Loucy (cell line): ENCODE measurements around the gene COBLL1.

Experiments used
- H2AFZ ChIP-seq: fragments of 200-600 bp; sonication (generic); 2 replicates; pipeline ENCODE4 v1.6.0; 2016; ENCODE audit warnings: antibody characterized with exemption, mild to moderate bottlenecking, low read length, moderate library complexity
- H3F3A ChIP-seq: fragments of 200-600 bp; 2 replicates; pipeline ENCODE4 v1.6.0; 2016; ENCODE audit warnings: antibody characterized with exemption, low read depth, mild to moderate bottlenecking
- H3K27me3 ChIP-seq: fragments of 200-600 bp; sonication (generic); 2 replicates; pipeline ENCODE4 v1.6.1; 2014; ENCODE audit warnings: low read length, mild to moderate bottlenecking; ENCODE audit not compliant: insufficient read depth, poor library complexity, severe bottlenecking
- H3K36me3 ChIP-seq: fragments of 200-600 bp; sonication (generic); 2 replicates; pipeline ENCODE4 v1.6.1; 2016; ENCODE audit warnings: low read length; ENCODE audit not compliant: insufficient read depth
- H3K4me1 ChIP-seq: fragments of 200-600 bp; sonication (generic); 2 replicates; pipeline ENCODE4 v1.5.1; 2014; ENCODE audit warnings: low read length, mild to moderate bottlenecking; ENCODE audit not compliant: insufficient read depth, poor library complexity, severe bottlenecking
- H3K4me2 ChIP-seq: fragments of 200-600 bp; sonication (generic); 2 replicates; pipeline ENCODE4 v1.6.0; 2014; ENCODE audit warnings: antibody characterized with exemption, low read length, low read depth, mild to moderate bottlenecking; ENCODE audit not compliant: poor library complexity, severe bottlenecking
- H3K4me3 ChIP-seq: fragments of 200-600 bp; sonication (generic); 2 replicates; pipeline ENCODE4 v1.5.1; 2014; ENCODE audit warnings: low read length, mild to moderate bottlenecking, mixed read lengths; ENCODE audit not compliant: poor library complexity, severe bottlenecking
- H3K79me2 ChIP-seq: fragments of 200-600 bp; sonication (generic); 2 replicates; pipeline ENCODE4 v1.6.1; 2014; ENCODE audit warnings: low read length; ENCODE audit not compliant: insufficient read depth
- H3K9ac ChIP-seq: fragments of 200-600 bp; sonication (generic); 2 replicates; pipeline ENCODE4 v1.6.0; 2014; ENCODE audit warnings: mild to moderate bottlenecking, low read depth, low read length, moderate library complexity; ENCODE audit not compliant: poor library complexity, severe bottlenecking
- H3K9me2 ChIP-seq: fragments of 200-600 bp; sonication (generic); replicated peaks from 2 replicates; pipeline ENCODE4 v1.6.1; 2016; ENCODE audit warnings: low read depth, low read length, mixed read lengths
- H3K9me3 ChIP-seq: fragments of 200-600 bp; sonication (generic); 2 replicates; pipeline ENCODE4 v1.6.1; 2014; ENCODE audit warnings: mild to moderate bottlenecking, antibody characterized with exemption, low read length, low read depth; ENCODE audit not compliant: insufficient read depth
- H4K20me1 ChIP-seq: fragments of 200-600 bp; sonication (generic); 2 replicates; pipeline ENCODE4 v1.6.0; 2014; ENCODE audit warnings: antibody characterized with exemption, low read length, mild to moderate bottlenecking; ENCODE audit not compliant: insufficient read depth, poor library complexity, severe bottlenecking
- CTCF ChIP-seq: fragments of 200-600 bp; sonication (generic); conservative IDR thresholded peaks from 2 replicates; pipeline ENCODE4 v1.5.1; 2014; ENCODE audit warnings: mild to moderate bottlenecking, antibody characterized with exemption, low read length
- EZH2phosphoT487 ChIP-seq: fragments of 200-600 bp; IDR thresholded peaks from 2 replicates; pipeline ENCODE4 v1.6.1; 2018; ENCODE audit warnings: antibody characterized with exemption, mild to moderate bottlenecking, moderate library complexity, borderline replicate concordance

Gene COBLL1

GRCh38 chr2:164722616-164723338, 118.8 kb downstream of the COBLL1 start:
- no peak for TF ChIP-seq EZH2phosphoT487
- TF ChIP-seq CTCF: no peak
- H2AFZ ChIP-seq: 0 out of 2 replicates have a peak overlapping the region, but pooled peaks have one; percentile 1
- no peaks in the 10 kb centered on the region for H4K20me1 ChIP-seq

GRCh38 chr2:164721430-164721829, 120.2 kb downstream of the COBLL1 start:
- H2AFZ ChIP-seq: no peak overlapping the region
- no peaks in the 10 kb centered on the region for H3K79me2 ChIP-seq
- TF ChIP-seq EZH2phosphoT487 (no peak), CTCF (no peak)
- no peaks in the 10 kb centered on the region for H3K9me2 ChIP-seq
- H3K36me3 ChIP-seq: no peaks in the 10 kb centered on the region
- no peaks in the 10 kb centered on the region for H3K27me3 ChIP-seq
- H3K4me2 ChIP-seq: no peak overlapping the region
- H4K20me1 ChIP-seq: no peaks in the 10 kb centered on the region
- no peaks in the 10 kb centered on the region for H3F3A ChIP-seq
- H3K4me3 ChIP-seq: no peak overlapping the region
- H3K9ac ChIP-seq: no peak overlapping the region
- peaks cover 7% of the 10 kb centered on the region for H3K4me1 ChIP-seq
- H3K9me3 ChIP-seq: no peaks in the 10 kb centered on the region

More at GRCh38 chr2:164722616-164723338, 118.8 kb downstream of the COBLL1 start:
- H3K9me2 ChIP-seq: no peaks in the 10 kb centered on the region
- no peaks in the 10 kb centered on the region for H3K9me3 ChIP-seq
- peak overlapping the region; percentile 1 for H3K4me2 ChIP-seq
- H3F3A ChIP-seq: no peaks in the 10 kb centered on the region
- H3K27me3 ChIP-seq: no peaks in the 10 kb centered on the region
- peaks cover 7% of the 10 kb centered on the region for H3K4me1 ChIP-seq
- H3K36me3 ChIP-seq: no peaks in the 10 kb centered on the region
- H3K79me2 ChIP-seq: no peaks in the 10 kb centered on the region
- no peak overlapping the region for H3K9ac ChIP-seq
- H3K4me3 ChIP-seq: no peak overlapping the region

- Histone ChIP-seq H4K20me1 (no peaks in the 10 kb centered on the region), H3K9ac (no peak overlapping the region), H3K79me2 (no peaks in the 10 kb centered on the region), H3K9me2 (no peaks in the 10 kb centered on the region), H3F3A (no peaks in the 10 kb centered on the region), H3K9me3 (no peaks in the 10 kb centered on the region), H3K4me1 (peaks cover 7% of the 10 kb centered on the region), H3K27me3 (no peaks in the 10 kb centered on the region), H3K4me3 (no peak overlapping the region), H2AFZ (no peak overlapping the region), H3K36me3 (no peaks in the 10 kb centered on the region), H3K4me2 (no peak overlapping the region)
- TF ChIP-seq CTCF (no peak), EZH2phosphoT487 (no peak)
Measured at GRCh38 chr2:164719996-164720941, 121.4 kb downstream of the COBLL1 start.
